Sigmoid colon (tissue), 4 donors: ENCODE data around the gene RAB4A.

Source experiments
- POLR2A ChIP-seq, 2 donors: fragments of 450-650 bp; IDR thresholded peaks; one replicate each; pipeline ENCODE4 v1.6.1; 2016; ENCODE audit warnings: antibody characterized with exemption in 2 of 2, mild to moderate bottlenecking in 2 of 2, moderate library complexity in 2 of 2
- POLR2AphosphoS5 ChIP-seq, 4 donors: sonication (generic); formaldehyde crosslinking; IDR thresholded peaks; one replicate each; pipeline ENCODE4 v1.6.1; 2017; ENCODE audit warnings: antibody characterized with exemption in 4 of 4
- TF ChIP-seq, protein P1 (sequence below), 4 experiments: fragments of 450-650 bp in 3 of 4; fragments of 200-600 bp in 1 of 4; IDR thresholded peaks; one replicate each; pipeline ENCODE4 v1.5.1; 2016 to 2019; ENCODE audit warnings: antibody characterized with exemption in 4 of 4, mild to moderate bottlenecking in 3 of 4, moderate library complexity in 2 of 4

DNA sequence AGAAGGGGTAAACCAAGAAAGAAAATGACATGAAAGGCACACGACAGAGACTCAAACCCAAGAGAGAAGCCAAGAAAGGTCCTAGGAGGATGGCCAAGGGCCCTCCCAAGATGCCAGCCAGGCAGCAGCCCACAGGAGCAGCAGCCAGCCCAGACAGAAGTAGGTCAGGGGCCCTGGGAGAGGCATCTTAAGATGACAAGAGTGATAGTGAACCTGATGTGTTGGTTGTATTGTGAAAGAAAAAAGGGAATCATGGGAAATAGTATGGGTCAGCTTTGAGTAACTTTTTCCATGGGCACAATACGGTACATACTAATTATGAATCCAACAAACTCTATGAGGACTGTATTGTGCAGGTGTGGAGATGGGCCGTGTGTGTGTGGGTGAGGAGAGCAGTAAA is 68.6 kb downstream of the RAB4A start:
- TF ChIP-seq POLR2A (IDR thresholded peaks at IDR 0.05): no peak
- TF ChIP-seq, protein P1, sequence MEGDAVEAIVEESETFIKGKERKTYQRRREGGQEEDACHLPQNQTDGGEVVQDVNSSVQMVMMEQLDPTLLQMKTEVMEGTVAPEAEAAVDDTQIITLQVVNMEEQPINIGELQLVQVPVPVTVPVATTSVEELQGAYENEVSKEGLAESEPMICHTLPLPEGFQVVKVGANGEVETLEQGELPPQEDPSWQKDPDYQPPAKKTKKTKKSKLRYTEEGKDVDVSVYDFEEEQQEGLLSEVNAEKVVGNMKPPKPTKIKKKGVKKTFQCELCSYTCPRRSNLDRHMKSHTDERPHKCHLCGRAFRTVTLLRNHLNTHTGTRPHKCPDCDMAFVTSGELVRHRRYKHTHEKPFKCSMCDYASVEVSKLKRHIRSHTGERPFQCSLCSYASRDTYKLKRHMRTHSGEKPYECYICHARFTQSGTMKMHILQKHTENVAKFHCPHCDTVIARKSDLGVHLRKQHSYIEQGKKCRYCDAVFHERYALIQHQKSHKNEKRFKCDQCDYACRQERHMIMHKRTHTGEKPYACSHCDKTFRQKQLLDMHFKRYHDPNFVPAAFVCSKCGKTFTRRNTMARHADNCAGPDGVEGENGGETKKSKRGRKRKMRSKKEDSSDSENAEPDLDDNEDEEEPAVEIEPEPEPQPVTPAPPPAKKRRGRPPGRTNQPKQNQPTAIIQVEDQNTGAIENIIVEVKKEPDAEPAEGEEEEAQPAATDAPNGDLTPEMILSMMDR (IDR thresholded peaks at IDR 0.05): no peak
- TF ChIP-seq POLR2AphosphoS5 (IDR thresholded peaks at IDR 0.05): no peak
